Neuron (in vitro differentiated cells): ENCODE results near the gene FBN2.

Experiments used
- H2AFZ ChIP-seq: one replicate; pipeline ENCODE4 v1.6.1; 2013; ENCODE audit warnings: low read depth, mild to moderate bottlenecking, inconsistent platforms, low read length, moderate library complexity
- H3K27me3 ChIP-seq: one replicate; pipeline ENCODE4 v1.6.1; 2013; ENCODE audit warnings: low read length; ENCODE audit not compliant: insufficient read depth
- H3K36me3 ChIP-seq: one replicate; pipeline ENCODE4 v1.6.1; 2013; ENCODE audit warnings: low read length; ENCODE audit not compliant: insufficient read depth
- H3K4me1 ChIP-seq: one replicate; pipeline ENCODE4 v1.6.1; 2013; ENCODE audit warnings: low read length; ENCODE audit not compliant: insufficient read depth
- H3K4me3 ChIP-seq: 2 replicates; pipeline ENCODE4 v1.5.1; 2013; ENCODE audit warnings: mild to moderate bottlenecking, low read length, moderate library complexity
- H3K9me3 ChIP-seq: one replicate; pipeline ENCODE4 v1.6.1; 2013; ENCODE audit warnings: low read length

Gene FBN2

DNA sequence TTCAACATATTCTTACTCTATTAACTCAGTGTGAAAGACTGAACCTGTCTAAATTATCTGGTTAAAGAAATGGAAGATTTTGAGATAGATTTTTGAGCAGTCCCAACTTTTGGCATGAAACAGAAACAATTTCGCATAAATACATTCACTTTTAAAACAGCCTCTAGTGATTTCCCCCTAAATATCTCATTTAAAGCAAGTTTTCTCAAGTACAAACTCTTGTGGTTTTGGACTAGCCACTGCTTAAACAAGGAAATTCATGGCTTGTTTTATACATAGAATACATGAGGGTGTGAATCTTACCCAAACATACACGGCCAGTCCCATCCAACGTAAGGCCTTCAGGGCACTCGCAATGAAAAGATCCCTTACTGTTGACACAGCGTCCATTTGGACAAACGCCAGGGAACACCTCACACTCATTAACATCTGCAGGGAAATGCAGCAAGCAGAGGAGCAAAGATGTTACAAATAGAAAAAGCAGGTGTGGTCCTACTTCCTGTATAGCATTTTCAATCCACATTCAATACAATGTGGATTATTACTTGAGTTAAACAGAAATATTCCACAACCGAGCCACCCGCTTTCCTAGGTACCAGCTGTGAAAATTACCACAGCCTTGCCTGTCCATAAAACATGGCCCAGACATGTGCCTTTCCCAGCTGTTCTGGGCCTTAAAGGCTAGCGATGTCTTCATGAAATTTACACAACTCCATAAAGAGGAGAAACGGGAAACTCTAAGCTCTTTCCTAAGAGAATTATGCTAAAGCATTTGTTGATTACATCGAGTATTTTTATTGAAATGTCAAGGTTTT is 188.8 kb downstream of the FBN2 start:
- Histone ChIP-seq H3K4me1 (no peaks in the 10 kb centered on the region), H3K27me3 (no peaks in the 10 kb centered on the region), H3K4me3 (no peak overlapping the region), H3K9me3 (no peaks in the 10 kb centered on the region), H3K36me3 (peaks cover 14% of the 10 kb centered on the region), H2AFZ (no peak overlapping the region)

DNA sequence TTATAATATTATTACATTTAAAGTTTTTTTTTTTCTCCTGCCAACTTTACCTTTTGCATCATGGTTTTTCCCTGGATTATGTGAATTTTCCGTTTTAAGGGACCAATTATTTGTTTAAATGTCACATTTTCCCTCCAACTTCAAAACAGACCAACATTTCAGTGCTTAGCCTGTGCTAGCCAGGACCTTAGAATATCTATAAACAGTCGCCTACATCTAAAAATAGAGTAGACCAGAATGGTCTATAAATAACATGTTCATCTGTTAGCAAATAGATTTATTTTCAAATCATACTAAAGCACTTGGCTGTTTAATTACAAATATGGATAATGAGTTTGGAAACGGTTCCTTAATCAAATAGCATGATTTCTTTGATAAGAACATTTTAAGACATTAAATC is 192.0 kb downstream of the FBN2 start:
- Histone ChIP-seq H2AFZ (no peak overlapping the region), H3K4me3 (no peak overlapping the region), H3K36me3 (peaks cover 31% of the 10 kb centered on the region), H3K9me3 (no peaks in the 10 kb centered on the region), H3K4me1 (no peaks in the 10 kb centered on the region), H3K27me3 (no peaks in the 10 kb centered on the region)

DNA sequence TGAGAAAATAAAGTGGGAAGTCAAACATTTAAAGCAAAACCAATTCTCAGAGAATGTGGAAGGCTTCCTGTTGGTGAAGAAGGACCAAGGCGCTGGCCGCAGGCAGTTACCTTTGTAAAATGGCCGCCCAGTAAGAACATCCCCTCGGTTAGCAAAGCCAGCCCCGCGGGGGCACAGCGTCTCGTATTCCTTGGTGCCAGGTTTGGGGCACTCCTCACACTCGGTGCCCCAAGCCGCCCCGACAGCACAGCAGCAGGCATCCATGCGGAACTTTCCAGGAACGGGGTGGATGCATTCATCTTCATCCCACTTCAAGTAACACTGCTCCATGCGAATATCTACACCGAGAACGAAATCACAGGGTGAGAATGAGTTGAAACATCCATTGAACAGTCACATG is 192.8 kb downstream of the FBN2 start:
- H2AFZ ChIP-seq, result no peak overlapping the region
- H3K4me3 ChIP-seq, result no peak overlapping the region
- peaks cover 32% of the 10 kb centered on the region for H3K36me3 ChIP-seq
- no peaks in the 10 kb centered on the region for H3K27me3 ChIP-seq
- H3K4me1 ChIP-seq, result no peaks in the 10 kb centered on the region
- H3K9me3 ChIP-seq, result no peaks in the 10 kb centered on the region

DNA sequence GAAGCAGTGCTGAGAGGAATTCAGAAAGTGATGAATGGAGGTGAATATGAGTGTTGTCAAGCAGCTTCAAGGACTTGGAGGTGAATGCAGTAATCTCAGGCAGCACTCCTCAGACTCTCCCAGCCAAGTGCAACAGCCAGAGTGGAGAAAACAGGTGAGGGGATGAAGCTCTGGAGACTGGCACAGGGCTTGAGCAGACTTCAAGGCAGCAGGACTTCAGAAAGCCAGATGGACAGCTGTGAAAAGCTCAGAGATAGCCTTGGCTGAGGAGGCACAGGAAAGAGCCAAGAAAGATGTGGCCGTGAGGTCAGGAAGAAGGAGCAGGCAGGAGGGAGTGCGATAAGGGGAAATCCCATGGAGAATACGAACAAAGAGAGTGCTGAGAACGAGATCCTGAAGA is 194.9 kb downstream of the FBN2 start:
- H3K36me3 ChIP-seq, result peaks cover 42% of the 10 kb centered on the region
- H3K27me3 ChIP-seq, result no peaks in the 10 kb centered on the region
- no peak overlapping the region for H2AFZ ChIP-seq
- H3K4me1 ChIP-seq, result no peaks in the 10 kb centered on the region
- H3K9me3 ChIP-seq, result no peaks in the 10 kb centered on the region
- no peak overlapping the region for H3K4me3 ChIP-seq

DNA sequence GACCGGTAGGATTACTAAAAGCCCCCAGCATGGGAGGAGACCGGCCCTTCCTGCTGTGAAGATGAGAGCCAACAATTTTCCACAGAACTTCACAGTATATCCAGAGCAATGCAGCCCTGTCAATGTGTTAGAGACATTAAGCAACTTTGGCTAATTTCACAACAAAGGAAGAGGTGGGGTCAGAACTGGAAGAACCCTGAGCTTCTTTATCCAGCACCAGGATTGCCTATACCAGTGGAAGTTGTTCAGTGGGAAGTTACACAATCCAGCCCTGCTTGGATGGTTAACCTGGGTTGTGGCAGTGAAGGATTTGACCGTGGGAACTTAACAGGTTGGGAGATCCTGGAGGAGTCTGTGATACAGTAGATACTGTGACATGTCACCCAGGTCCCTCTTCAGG is 197.0 kb downstream of the FBN2 start:
- no peak overlapping the region for H3K4me3 ChIP-seq
- peaks cover 46% of the 10 kb centered on the region for H3K36me3 ChIP-seq
- H3K27me3 ChIP-seq, result no peaks in the 10 kb centered on the region
- no peaks in the 10 kb centered on the region for H3K9me3 ChIP-seq
- no peak overlapping the region for H2AFZ ChIP-seq
- H3K4me1 ChIP-seq, result no peaks in the 10 kb centered on the region

- H3K9me3 ChIP-seq, result no peaks in the 10 kb centered on the region
- H3K4me1 ChIP-seq, result no peaks in the 10 kb centered on the region
- H2AFZ ChIP-seq, result no peak overlapping the region
- H3K4me3 ChIP-seq, result no peak overlapping the region
- no peaks in the 10 kb centered on the region for H3K27me3 ChIP-seq
- peaks cover 50% of the 10 kb centered on the region for H3K36me3 ChIP-seq
Observed at GRCh38 chr5:128340648-128341047, 197.4 kb downstream of the FBN2 start.

- Histone ChIP-seq H3K27me3 (no peaks in the 10 kb centered on the region), H3K9me3 (no peaks in the 10 kb centered on the region), H3K4me3 (no peak overlapping the region), H3K36me3 (peaks cover 54% of the 10 kb centered on the region), H3K4me1 (no peaks in the 10 kb centered on the region), H2AFZ (no peak overlapping the region)
Observed at GRCh38 chr5:128339585-128339984, 198.5 kb downstream of the FBN2 start.

DNA sequence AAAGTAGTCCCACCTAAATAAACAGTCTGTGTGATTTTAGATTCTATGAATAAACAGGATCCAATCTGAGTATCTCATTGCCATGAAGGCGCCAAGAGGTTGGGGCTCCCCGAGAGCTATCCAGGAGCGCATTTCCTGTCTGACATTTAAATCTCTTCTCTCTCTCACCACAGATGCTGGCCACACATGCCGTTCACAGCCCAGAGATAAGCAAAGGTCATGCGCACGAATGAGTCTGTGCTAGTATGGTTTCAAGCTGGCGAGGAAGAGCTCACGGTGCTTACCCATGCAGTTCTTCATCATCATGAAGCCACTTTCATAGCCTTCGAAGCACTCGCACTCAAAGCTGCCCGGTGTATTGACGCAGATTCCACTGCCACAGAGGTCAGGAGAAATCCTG is 199.4 kb downstream of the FBN2 start:
- no peaks in the 10 kb centered on the region for H3K27me3 ChIP-seq
- no peaks in the 10 kb centered on the region for H3K9me3 ChIP-seq
- H2AFZ ChIP-seq, result no peak overlapping the region
- no peaks in the 10 kb centered on the region for H3K4me1 ChIP-seq
- H3K4me3 ChIP-seq, result no peak overlapping the region
- peaks cover 60% of the 10 kb centered on the region for H3K36me3 ChIP-seq

DNA sequence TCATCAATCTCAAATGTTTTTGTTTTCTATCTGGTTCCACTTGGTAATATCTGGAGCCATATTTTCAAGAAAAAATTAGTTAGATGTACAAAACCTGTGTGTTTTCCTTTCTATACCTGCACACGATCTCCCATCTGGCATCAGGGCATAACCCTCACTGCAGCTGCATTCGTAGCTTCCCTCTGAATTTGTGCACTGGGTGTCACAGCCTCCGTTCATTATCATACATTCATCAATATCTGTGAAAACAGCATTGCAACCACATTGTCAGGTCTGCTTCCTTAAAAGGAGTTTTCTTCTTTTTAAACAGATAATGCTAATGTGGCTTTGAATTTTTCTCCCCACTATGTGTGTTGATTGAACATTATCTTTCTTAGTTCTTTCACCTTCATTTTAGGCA is 202.7 kb downstream of the FBN2 start:
- Histone ChIP-seq H3K4me1 (no peaks in the 10 kb centered on the region), H3K36me3 (peaks cover 62% of the 10 kb centered on the region), H3K4me3 (no peak overlapping the region), H2AFZ (no peak overlapping the region), H3K27me3 (no peaks in the 10 kb centered on the region), H3K9me3 (peaks cover 3% of the 10 kb centered on the region)

GRCh38 chr5:128334010-128334716 is 203.9 kb downstream of the FBN2 start:
- Histone ChIP-seq H3K9me3 (peaks cover 3% of the 10 kb centered on the region), H3K27me3 (no peaks in the 10 kb centered on the region), H3K4me1 (no peaks in the 10 kb centered on the region), H2AFZ (no peak overlapping the region), H3K4me3 (no peak overlapping the region), H3K36me3 (peaks cover 59% of the 10 kb centered on the region)

DNA sequence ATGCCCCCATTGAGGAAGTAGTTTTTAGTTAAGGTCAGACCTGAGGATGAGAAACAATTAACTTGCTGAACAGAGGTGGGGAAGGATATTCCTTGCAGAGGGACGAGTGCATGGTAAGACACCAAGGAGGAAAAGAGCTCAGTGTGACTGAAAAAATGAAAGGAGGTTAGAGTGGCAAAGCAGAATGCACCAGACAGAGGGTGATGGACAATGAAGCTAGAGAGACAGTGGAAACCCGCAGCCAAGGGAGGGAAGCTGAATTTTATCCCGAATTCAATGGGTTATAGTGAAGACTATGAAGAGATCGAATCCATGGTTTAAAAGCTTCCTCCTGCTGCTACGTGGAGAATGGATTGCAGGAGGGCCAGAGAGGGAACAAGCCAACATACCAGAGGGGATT is 206.8 kb downstream of the FBN2 start:
- Histone ChIP-seq H3K4me3 (no peak overlapping the region), H2AFZ (no peak overlapping the region), H3K4me1 (no peaks in the 10 kb centered on the region), H3K36me3 (peaks cover 65% of the 10 kb centered on the region), H3K9me3 (peaks cover 3% of the 10 kb centered on the region), H3K27me3 (no peaks in the 10 kb centered on the region)

- H3K4me3 ChIP-seq, result no peak overlapping the region
- no peaks in the 10 kb centered on the region for H3K27me3 ChIP-seq
- H3K4me1 ChIP-seq, result no peaks in the 10 kb centered on the region
- H2AFZ ChIP-seq, result no peak overlapping the region
- peaks cover 3% of the 10 kb centered on the region for H3K9me3 ChIP-seq
- H3K36me3 ChIP-seq, result peaks cover 49% of the 10 kb centered on the region
Observed at GRCh38 chr5:128329386-128329939, 208.6 kb downstream of the FBN2 start.

GRCh38 chr5:128328446-128328845 is 209.6 kb downstream of the FBN2 start:
- H3K4me3 ChIP-seq, result no peak overlapping the region
- no peaks in the 10 kb centered on the region for H3K4me1 ChIP-seq
- no peak overlapping the region for H2AFZ ChIP-seq
- peaks cover 38% of the 10 kb centered on the region for H3K36me3 ChIP-seq
- H3K27me3 ChIP-seq, result no peaks in the 10 kb centered on the region
- H3K9me3 ChIP-seq, result peaks cover 3% of the 10 kb centered on the region
